HepG2 (cell line): ENCODE measurements around the gene ATP13A2. TPM values are rescaled to one million over a fixed set of nuclear protein-coding genes. Genes with fewer than 3 reads are reported as not detected.

Experiments used
- ARID4A ChIP-seq: sonication (generic); formaldehyde crosslinking; IDR thresholded peaks from 2 replicates; pipeline ENCODE4 v1.5.0; 2020; ENCODE audit warnings: mild to moderate bottlenecking, missing genetic modification reagents, borderline replicate concordance
- CBFB ChIP-seq: sonication (generic); formaldehyde crosslinking; IDR thresholded peaks from 2 replicates; pipeline ENCODE4 v1.4.0; 2020; ENCODE audit warnings: missing genetic modification reagents
- ERF ChIP-seq: IDR thresholded peaks from 2 replicates; pipeline ENCODE4 v1.6.1; 2018; ENCODE audit warnings: missing biosample characterization, missing genetic modification reagents
- IRF2 ChIP-seq: IDR thresholded peaks from 2 replicates; pipeline ENCODE4 v1.6.1; 2018; ENCODE audit warnings: missing genetic modification reagents, missing compliant biosample characterization
- KDM4B ChIP-seq: sonication (generic); formaldehyde crosslinking; IDR thresholded peaks from 2 replicates; pipeline ENCODE4 v1.4.0; 2020; ENCODE audit warnings: missing genetic modification reagents
- KLF13 ChIP-seq: sonication (generic); formaldehyde crosslinking; IDR thresholded peaks from 2 replicates; pipeline ENCODE4 v1.4.0; 2020; ENCODE audit warnings: mild to moderate bottlenecking, missing genetic modification reagents
- MLLT10 ChIP-seq: sonication (generic); formaldehyde crosslinking; IDR thresholded peaks from 2 replicates; pipeline ENCODE4 v1.4.0; 2020; ENCODE audit warnings: missing genetic modification reagents
- NCOA2 ChIP-seq: sonication (generic); formaldehyde crosslinking; IDR thresholded peaks from 2 replicates; pipeline ENCODE4 v1.8.0; 2022; ENCODE audit warnings: inconsistent platforms
- NR2C2 ChIP-seq: sonication (generic); formaldehyde crosslinking; IDR thresholded peaks from 2 replicates; pipeline ENCODE4 v1.4.0; 2020; ENCODE audit warnings: missing genetic modification reagents, mild to moderate bottlenecking, moderate library complexity, borderline replicate concordance
- PHF20 ChIP-seq: sonication (generic); formaldehyde crosslinking; IDR thresholded peaks from 2 replicates; pipeline ENCODE4 v1.5.0; 2020; ENCODE audit warnings: mild to moderate bottlenecking, missing genetic modification reagents
- PHF8 ChIP-seq: sonication (generic); formaldehyde crosslinking; IDR thresholded peaks from 2 replicates; pipeline ENCODE4 v1.5.0; 2020; ENCODE audit warnings: missing genetic modification reagents
- POLR2A ChIP-seq, 2 experiments: IDR thresholded peaks; 2 replicates each; pipeline ENCODE4 v1.6.1; 2011; ENCODE audit warnings: low read depth in 2 of 2, low read length in 2 of 2, mild to moderate bottlenecking in 1 of 2, moderate library complexity in 1 of 2; ENCODE audit not compliant: insufficient read depth in 1 of 2
- SMAD3 ChIP-seq: sonication (generic); formaldehyde crosslinking; IDR thresholded peaks from 2 replicates; pipeline ENCODE4 v1.4.0; 2020; ENCODE audit warnings: missing genetic modification reagents
- SP5 ChIP-seq: IDR thresholded peaks from 2 replicates; pipeline ENCODE4 v1.6.1; 2016; ENCODE audit warnings: low read depth, borderline replicate concordance
- UBTF ChIP-seq: sonication (generic); formaldehyde crosslinking; IDR thresholded peaks from 2 replicates; pipeline ENCODE4 v1.4.0; 2020; ENCODE audit warnings: mild to moderate bottlenecking, missing genetic modification reagents
- YEATS4 ChIP-seq: sonication (generic); formaldehyde crosslinking; IDR thresholded peaks from 2 replicates; pipeline ENCODE4 v1.4.0; 2020; ENCODE audit warnings: missing genetic modification reagents, borderline replicate concordance
- YY1 ChIP-seq: IDR thresholded peaks from 2 replicates; pipeline ENCODE4 v1.6.1; 2011; ENCODE audit warnings: low read length, low read depth, moderate library complexity, mild to moderate bottlenecking; ENCODE audit not compliant: insufficient read depth, insufficient replicate concordance
- ZFY ChIP-seq: sonication (generic); formaldehyde crosslinking; IDR thresholded peaks from 2 replicates; pipeline ENCODE4 v1.4.0; 2020; ENCODE audit warnings: missing genetic modification reagents
- ZMYM3 ChIP-seq: sonication (generic); formaldehyde crosslinking; IDR thresholded peaks from 2 replicates; pipeline ENCODE4 v1.5.1; 2020; ENCODE audit warnings: mild to moderate bottlenecking, missing genetic modification reagents
- ZNF12 ChIP-seq: sonication (generic); formaldehyde crosslinking; IDR thresholded peaks from 2 replicates; pipeline ENCODE4 v1.5.0; 2020; ENCODE audit warnings: missing genetic modification reagents
- ZNF331 ChIP-seq: sonication (generic); formaldehyde crosslinking; IDR thresholded peaks from 2 replicates; pipeline ENCODE4 v1.4.0; 2020; ENCODE audit warnings: missing genetic modification reagents
- ZNF761 ChIP-seq: sonication (generic); formaldehyde crosslinking; conservative IDR thresholded peaks from 2 replicates; pipeline ENCODE4 v1.4.0; 2020; ENCODE audit warnings: mild to moderate bottlenecking, missing genetic modification reagents
- polyA plus RNA-seq, 8 experiments: library from polyadenylated mRNA; depleted of rRNA in 3 of 8; stranded (reverse) in 7 of 8; unstranded in 1 of 8; fragments of >200 nt; fragmentation: Illumina TruSeq in 4 of 8; extraction: Trizol in 4 of 8; gene quantifications; 2 replicates each; pipeline versions ENCODE4 v1.2.1 to v1.2.3, GENCODE V29; 2011 to 2016; ENCODE audit warnings: low read depth in 4 of 8, missing spikeins in 1 of 8, mixed read lengths in 1 of 8; ENCODE audit not compliant: insufficient read depth in 1 of 8
- total RNA-seq, 5 experiments: library from RNA; depleted of rRNA; stranded (reverse); fragments of >200 nt; fragmentation: Illumina TruSeq; extraction: Trizol; gene quantifications; 2 replicates each; pipeline ENCODE4 v1.2.3, GENCODE V29; 2016; ENCODE audit warnings: low read depth in 1 of 5

ATP13A2 gene
- total and polyA plus RNA-seq, 2 of the 13 experiments (the other 11 are each of a cell fraction or from before 2014, with no cell fraction given): 13.2 to 16.2 TPM

GRCh38 chr1:17011439-17012307, at the start of gene ATP13A2 (continued):
- TF ChIP-seq ARID4A (CRISPR knock-in tag) (peak; percentile 61; the same call in 1 of the 2 replicates), KLF13 (CRISPR knock-in tag) (no peak), UBTF (CRISPR knock-in tag) (peak; percentile 41; the same call in 1 of the 2 replicates), MLLT10 (CRISPR knock-in tag) (no peak), ERF (CRISPR knock-in tag) (peak; percentile 17; the same call in 1 of the 2 replicates), ZMYM3 (CRISPR knock-in tag) (no peak; the same call in 1 of the 2 replicates), NCOA2 (peak; percentile 6; the same call in 1 of the 2 replicates), ZFY (CRISPR knock-in tag) (peak; percentile 90), SP5 (0 out of 2 replicates have a peak, but pooled peaks have one; percentile 17), CBFB (CRISPR knock-in tag) (0 out of 2 replicates have a peak, but pooled peaks have one; percentile 30), ZNF761 (CRISPR knock-in tag) (0 out of 2 replicates have a peak, but pooled peaks have one; percentile 22), PHF8 (peak; percentile 54; the same call in 1 of the 2 replicates), ZNF331 (CRISPR knock-in tag) (0 out of 2 replicates have a peak, but pooled peaks have one; percentile 18), POLR2A (IDR thresholded peaks at IDR 0.05; ENCODE audit: insufficient read depth in 1 of 2, low read depth in 2 of 2, low read length in 2 of 2) (peak in 1 of 2 experiments; percentile 71; a peak in 2 of 4 replicates), PHF20 (CRISPR knock-in tag) (peak; percentile 45; the same call in 1 of the 2 replicates), NR2C2 (peak; percentile 62; the same call in 1 of the 2 replicates), ZNF12 (CRISPR knock-in tag) (no peak), IRF2 (peak; percentile 79), YY1 (peak; percentile 80), SMAD3 (CRISPR knock-in tag) (0 out of 2 replicates have a peak, but pooled peaks have one; percentile 30), YEATS4 (CRISPR knock-in tag) (peak; percentile 49; the same call in 1 of the 2 replicates), KDM4B (CRISPR knock-in tag) (no peak)
